WTC11 (cell line): ENCODE data around the gene GDF11.
A peak's percentile ranks its signal among the peaks of the same experiment; 100 is the strongest.

Source experiments
- ELF4 ChIP-seq: sonication (generic); formaldehyde crosslinking; IDR thresholded peaks from 2 replicates; pipeline ENCODE4 v1.8.1; 2022; ENCODE audit warnings: low read depth, mild to moderate bottlenecking, moderate library complexity, missing genetic modification reagents
- GRHL2 ChIP-seq: fragments of 250-450 bp; sonication (Bioruptor Pico); IDR thresholded peaks from 2 replicates; pipeline ENCODE4 v1.8.0; 2022; ENCODE audit warnings: mild to moderate bottlenecking, moderate library complexity; ENCODE audit not compliant: insufficient replicate concordance, severe bottlenecking
- SMAD4 ChIP-seq: sonication (generic); formaldehyde crosslinking; IDR thresholded peaks from 2 replicates; pipeline ENCODE4 v1.8.0; 2022; ENCODE audit warnings: mild to moderate bottlenecking, missing genetic modification reagents
- TCF7 ChIP-seq: sonication (generic); formaldehyde crosslinking; IDR thresholded peaks from 2 replicates; pipeline ENCODE4 v1.8.0; 2022; ENCODE audit warnings: mild to moderate bottlenecking, low read depth, missing genetic modification reagents, moderate library complexity
- TEAD4 ChIP-seq: sonication (generic); formaldehyde crosslinking; IDR thresholded peaks from 2 replicates; pipeline ENCODE4 v1.8.0; 2022; ENCODE audit warnings: mild to moderate bottlenecking, missing genetic modification reagents
- ZNF138 ChIP-seq: sonication (generic); formaldehyde crosslinking; conservative IDR thresholded peaks from 2 replicates; pipeline ENCODE4 v1.8.1; 2022; ENCODE audit warnings: mild to moderate bottlenecking, moderate library complexity, missing genetic modification reagents
- ZNF317 ChIP-seq: sonication (generic); formaldehyde crosslinking; IDR thresholded peaks from 2 replicates; pipeline ENCODE4 v1.8.1; 2023; ENCODE audit warnings: low read depth, mild to moderate bottlenecking, moderate library complexity, missing genetic modification reagents, borderline replicate concordance
- TF ChIP-seq, protein P1 (sequence below): fragments of 200-600 bp; IDR thresholded peaks from 2 replicates; pipeline ENCODE4 v1.8.0; 2022; ENCODE audit warnings: antibody characterized with exemption
- TF ChIP-seq, protein P2 (sequence below): sonication (generic); formaldehyde crosslinking; conservative IDR thresholded peaks from 2 replicates; pipeline ENCODE4 v1.8.1; 2022; ENCODE audit warnings: mild to moderate bottlenecking, missing genetic modification reagents
- TF ChIP-seq, protein P3 (sequence below): fragments of 250-450 bp; sonication (Bioruptor Pico); IDR thresholded peaks from 2 replicates; pipeline ENCODE4 v2.1.2; 2022; ENCODE audit warnings: mild to moderate bottlenecking, moderate library complexity
- TF ChIP-seq, protein P4 (sequence below): fragments of 250-450 bp; sonication (Bioruptor Pico); IDR thresholded peaks from 2 replicates; pipeline ENCODE4 v1.8.0; 2021; ENCODE audit warnings: mild to moderate bottlenecking
- TF ChIP-seq, protein P5 (sequence below): sonication (generic); formaldehyde crosslinking; IDR thresholded peaks from 2 replicates; pipeline ENCODE4 v1.8.1; 2023; ENCODE audit warnings: mild to moderate bottlenecking, moderate library complexity, missing genetic modification reagents

DNA sequence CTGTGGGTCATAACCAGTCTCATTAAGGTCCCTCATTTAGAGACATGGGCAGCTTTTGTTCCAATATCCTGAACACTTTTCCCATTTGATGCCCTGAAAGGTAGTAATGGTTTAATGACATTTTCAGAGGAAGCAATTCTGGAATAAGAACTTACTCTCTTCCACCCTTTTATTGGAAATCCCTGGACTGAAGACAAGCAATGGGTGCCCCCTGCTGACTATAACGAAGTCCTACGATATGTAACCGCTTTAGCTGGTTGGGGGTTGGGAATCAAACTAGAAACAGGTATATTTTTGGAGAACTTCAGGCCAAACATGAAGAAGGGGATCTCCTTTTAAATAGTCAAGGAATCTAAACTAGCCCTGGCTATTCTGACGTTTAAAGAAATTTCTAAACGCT, 54.1 kb downstream of the GDF11 start:
- TF ChIP-seq TEAD4 (CRISPR knock-in tag) (no peak), ELF4 (CRISPR knock-in tag) (no peak), ZNF138 (CRISPR knock-in tag) (no peak), TCF7 (no peak), SMAD4 (no peak), ZNF317 (CRISPR knock-in tag) (no peak), GRHL2 (no peak)
- TF ChIP-seq, protein P1, sequence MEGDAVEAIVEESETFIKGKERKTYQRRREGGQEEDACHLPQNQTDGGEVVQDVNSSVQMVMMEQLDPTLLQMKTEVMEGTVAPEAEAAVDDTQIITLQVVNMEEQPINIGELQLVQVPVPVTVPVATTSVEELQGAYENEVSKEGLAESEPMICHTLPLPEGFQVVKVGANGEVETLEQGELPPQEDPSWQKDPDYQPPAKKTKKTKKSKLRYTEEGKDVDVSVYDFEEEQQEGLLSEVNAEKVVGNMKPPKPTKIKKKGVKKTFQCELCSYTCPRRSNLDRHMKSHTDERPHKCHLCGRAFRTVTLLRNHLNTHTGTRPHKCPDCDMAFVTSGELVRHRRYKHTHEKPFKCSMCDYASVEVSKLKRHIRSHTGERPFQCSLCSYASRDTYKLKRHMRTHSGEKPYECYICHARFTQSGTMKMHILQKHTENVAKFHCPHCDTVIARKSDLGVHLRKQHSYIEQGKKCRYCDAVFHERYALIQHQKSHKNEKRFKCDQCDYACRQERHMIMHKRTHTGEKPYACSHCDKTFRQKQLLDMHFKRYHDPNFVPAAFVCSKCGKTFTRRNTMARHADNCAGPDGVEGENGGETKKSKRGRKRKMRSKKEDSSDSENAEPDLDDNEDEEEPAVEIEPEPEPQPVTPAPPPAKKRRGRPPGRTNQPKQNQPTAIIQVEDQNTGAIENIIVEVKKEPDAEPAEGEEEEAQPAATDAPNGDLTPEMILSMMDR, result peak; percentile 27; the same call in 1 of the 2 replicates
- TF ChIP-seq, protein P2, sequence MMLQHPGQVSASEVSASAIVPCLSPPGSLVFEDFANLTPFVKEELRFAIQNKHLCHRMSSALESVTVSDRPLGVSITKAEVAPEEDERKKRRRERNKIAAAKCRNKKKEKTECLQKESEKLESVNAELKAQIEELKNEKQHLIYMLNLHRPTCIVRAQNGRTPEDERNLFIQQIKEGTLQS, result no peak
- TF ChIP-seq, protein P3, sequence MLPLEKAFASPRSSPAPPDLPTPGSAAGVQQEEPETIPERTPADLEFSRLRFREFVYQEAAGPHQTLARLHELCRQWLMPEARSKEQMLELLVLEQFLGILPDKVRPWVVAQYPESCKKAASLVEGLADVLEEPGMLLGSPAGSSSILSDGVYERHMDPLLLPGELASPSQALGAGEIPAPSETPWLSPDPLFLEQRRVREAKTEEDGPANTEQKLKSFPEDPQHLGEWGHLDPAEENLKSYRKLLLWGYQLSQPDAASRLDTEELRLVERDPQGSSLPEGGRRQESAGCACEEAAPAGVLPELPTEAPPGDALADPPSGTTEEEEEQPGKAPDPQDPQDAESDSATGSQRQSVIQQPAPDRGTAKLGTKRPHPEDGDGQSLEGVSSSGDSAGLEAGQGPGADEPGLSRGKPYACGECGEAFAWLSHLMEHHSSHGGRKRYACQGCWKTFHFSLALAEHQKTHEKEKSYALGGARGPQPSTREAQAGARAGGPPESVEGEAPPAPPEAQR (CRISPR knock-in tag), result no peak
- TF ChIP-seq, protein P4, sequence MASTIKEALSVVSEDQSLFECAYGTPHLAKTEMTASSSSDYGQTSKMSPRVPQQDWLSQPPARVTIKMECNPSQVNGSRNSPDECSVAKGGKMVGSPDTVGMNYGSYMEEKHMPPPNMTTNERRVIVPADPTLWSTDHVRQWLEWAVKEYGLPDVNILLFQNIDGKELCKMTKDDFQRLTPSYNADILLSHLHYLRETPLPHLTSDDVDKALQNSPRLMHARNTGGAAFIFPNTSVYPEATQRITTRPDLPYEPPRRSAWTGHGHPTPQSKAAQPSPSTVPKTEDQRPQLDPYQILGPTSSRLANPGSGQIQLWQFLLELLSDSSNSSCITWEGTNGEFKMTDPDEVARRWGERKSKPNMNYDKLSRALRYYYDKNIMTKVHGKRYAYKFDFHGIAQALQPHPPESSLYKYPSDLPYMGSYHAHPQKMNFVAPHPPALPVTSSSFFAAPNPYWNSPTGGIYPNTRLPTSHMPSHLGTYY (CRISPR knock-in tag), result no peak
- TF ChIP-seq, protein P5, sequence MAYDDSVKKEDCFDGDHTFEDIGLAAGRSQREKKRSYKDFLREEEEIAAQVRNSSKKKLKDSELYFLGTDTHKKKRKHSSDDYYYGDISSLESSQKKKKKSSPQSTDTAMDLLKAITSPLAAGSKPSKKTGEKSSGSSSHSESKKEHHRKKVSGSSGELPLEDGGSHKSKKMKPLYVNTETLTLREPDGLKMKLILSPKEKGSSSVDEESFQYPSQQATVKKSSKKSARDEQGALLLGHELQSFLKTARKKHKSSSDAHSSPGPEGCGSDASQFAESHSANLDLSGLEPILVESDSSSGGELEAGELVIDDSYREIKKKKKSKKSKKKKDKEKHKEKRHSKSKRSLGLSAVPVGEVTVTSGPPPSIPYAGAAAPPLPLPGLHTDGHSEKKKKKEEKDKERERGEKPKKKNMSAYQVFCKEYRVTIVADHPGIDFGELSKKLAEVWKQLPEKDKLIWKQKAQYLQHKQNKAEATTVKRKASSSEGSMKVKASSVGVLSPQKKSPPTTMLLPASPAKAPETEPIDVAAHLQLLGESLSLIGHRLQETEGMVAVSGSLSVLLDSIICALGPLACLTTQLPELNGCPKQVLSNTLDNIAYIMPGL (CRISPR knock-in tag), result no peak
